HepG2 (cell line): ENCODE measurements around the gene GJB1. TPM values are rescaled to one million over a fixed set of nuclear protein-coding genes. Genes with fewer than 3 reads are reported as not detected.

ENCODE experiments used
- AGO1 ChIP-seq: fragments of 200-400 bp; formaldehyde crosslinking; IDR thresholded peaks from 2 replicates; pipeline ENCODE4 v1.6.1; 2017; ENCODE audit warnings: mild to moderate bottlenecking, low read depth, low read length, moderate library complexity; ENCODE audit not compliant: poor library complexity, severe bottlenecking
- CCAR2 ChIP-seq: fragments of 200-400 bp; formaldehyde crosslinking; optimal IDR thresholded peaks from 2 replicates; pipeline ENCODE3; 2018; ENCODE audit warnings: low read depth, mild to moderate bottlenecking, low read length, moderate library complexity
- HES4 ChIP-seq: sonication (generic); formaldehyde crosslinking; IDR thresholded peaks from 2 replicates; pipeline ENCODE4 v1.9.0; 2021; ENCODE audit warnings: mild to moderate bottlenecking, missing genetic modification reagents, borderline replicate concordance
- HOXD1 ChIP-seq: sonication (generic); formaldehyde crosslinking; IDR thresholded peaks from 2 replicates; pipeline ENCODE4 v1.5.0; 2020; ENCODE audit warnings: missing genetic modification reagents
- KLF15 ChIP-seq: sonication (generic); formaldehyde crosslinking; IDR thresholded peaks from 2 replicates; pipeline ENCODE4 v1.8.1; 2023; ENCODE audit warnings: borderline replicate concordance, mild to moderate bottlenecking, inconsistent platforms, missing genetic modification reagents, mixed read lengths
- MEIS1 ChIP-seq: sonication (generic); formaldehyde crosslinking; IDR thresholded peaks from 2 replicates; pipeline ENCODE4 v1.9.0; 2021; ENCODE audit warnings: mild to moderate bottlenecking, missing genetic modification reagents, moderate library complexity, borderline replicate concordance
- RFX1 ChIP-seq: fragments of 450-650 bp; IDR thresholded peaks from 2 replicates; pipeline ENCODE4 v1.6.1; 2017
- SMAD1 ChIP-seq: sonication (generic); formaldehyde crosslinking; IDR thresholded peaks from 2 replicates; pipeline ENCODE4 v1.4.0; 2020; ENCODE audit warnings: missing genetic modification reagents, low read depth, mild to moderate bottlenecking, borderline replicate concordance
- SYNCRIP ChIP-seq: fragments of 200-400 bp; formaldehyde crosslinking; IDR thresholded peaks from 2 replicates; pipeline ENCODE4 v1.6.1; 2018; ENCODE audit warnings: mild to moderate bottlenecking, low read depth, low read length; ENCODE audit not compliant: insufficient read depth
- ZNF354B ChIP-seq: sonication (generic); formaldehyde crosslinking; IDR thresholded peaks from 2 replicates; pipeline ENCODE4 v1.8.0; 2022; ENCODE audit warnings: mild to moderate bottlenecking, missing genetic modification reagents
- ZNF468 ChIP-seq: sonication (generic); formaldehyde crosslinking; IDR thresholded peaks from 2 replicates; pipeline ENCODE4 v1.8.0; 2022; ENCODE audit warnings: mild to moderate bottlenecking, moderate library complexity, missing genetic modification reagents
- ZNF547 ChIP-seq: sonication (generic); formaldehyde crosslinking; IDR thresholded peaks from 2 replicates; pipeline ENCODE4 v1.5.1; 2020; ENCODE audit warnings: mild to moderate bottlenecking, missing genetic modification reagents
- ZNF557 ChIP-seq: sonication (generic); formaldehyde crosslinking; IDR thresholded peaks from 2 replicates; pipeline ENCODE4 v1.4.0; 2020; ENCODE audit warnings: missing genetic modification reagents
- polyA plus RNA-seq, 8 experiments: library from polyadenylated mRNA; depleted of rRNA in 3 of 8; stranded (reverse) in 7 of 8; unstranded in 1 of 8; fragments of >200 nt; fragmentation: Illumina TruSeq in 4 of 8; extraction: Trizol in 4 of 8; gene quantifications; 2 replicates each; pipeline versions ENCODE4 v1.2.1 to v1.2.3, GENCODE V29; 2011 to 2016; ENCODE audit warnings: low read depth in 4 of 8, missing spikeins in 1 of 8, mixed read lengths in 1 of 8; ENCODE audit not compliant: insufficient read depth in 1 of 8
- total RNA-seq, 5 experiments: library from RNA; depleted of rRNA; stranded (reverse); fragments of >200 nt; fragmentation: Illumina TruSeq; extraction: Trizol; gene quantifications; 2 replicates each; pipeline ENCODE4 v1.2.3, GENCODE V29; 2016; ENCODE audit warnings: low read depth in 1 of 5
- TF ChIP-seq, protein P1 (sequence below): sonication (generic); formaldehyde crosslinking; IDR thresholded peaks from 2 replicates; pipeline ENCODE4 v1.8.0; 2022; ENCODE audit warnings: mild to moderate bottlenecking, missing genetic modification reagents; ENCODE audit not compliant: insufficient replicate concordance
- TF ChIP-seq, protein P2 (sequence below): IDR thresholded peaks from 2 replicates; pipeline ENCODE4 v1.6.1; 2018; ENCODE audit warnings: missing genetic modification reagents, mild to moderate bottlenecking, missing compliant biosample characterization
- TF ChIP-seq, protein P3 (sequence below): sonication (generic); formaldehyde crosslinking; IDR thresholded peaks from 2 replicates; pipeline ENCODE4 v1.4.0; 2020; ENCODE audit warnings: missing genetic modification reagents, borderline replicate concordance
- TF ChIP-seq, protein P4 (sequence below): sonication (generic); formaldehyde crosslinking; IDR thresholded peaks from 2 replicates; pipeline ENCODE4 v1.5.1; 2020; ENCODE audit warnings: mild to moderate bottlenecking, missing genetic modification reagents, moderate library complexity
- TF ChIP-seq, protein P5 (sequence below): sonication (generic); formaldehyde crosslinking; IDR thresholded peaks from 2 replicates; pipeline ENCODE4 v1.4.0; 2020; ENCODE audit warnings: mild to moderate bottlenecking, missing genetic modification reagents

Gene GJB1
- total and polyA plus RNA-seq, 2 of the 13 experiments (the other 11 are each of a cell fraction or from before 2014, with no cell fraction given) = 111 to 161 TPM

DNA sequence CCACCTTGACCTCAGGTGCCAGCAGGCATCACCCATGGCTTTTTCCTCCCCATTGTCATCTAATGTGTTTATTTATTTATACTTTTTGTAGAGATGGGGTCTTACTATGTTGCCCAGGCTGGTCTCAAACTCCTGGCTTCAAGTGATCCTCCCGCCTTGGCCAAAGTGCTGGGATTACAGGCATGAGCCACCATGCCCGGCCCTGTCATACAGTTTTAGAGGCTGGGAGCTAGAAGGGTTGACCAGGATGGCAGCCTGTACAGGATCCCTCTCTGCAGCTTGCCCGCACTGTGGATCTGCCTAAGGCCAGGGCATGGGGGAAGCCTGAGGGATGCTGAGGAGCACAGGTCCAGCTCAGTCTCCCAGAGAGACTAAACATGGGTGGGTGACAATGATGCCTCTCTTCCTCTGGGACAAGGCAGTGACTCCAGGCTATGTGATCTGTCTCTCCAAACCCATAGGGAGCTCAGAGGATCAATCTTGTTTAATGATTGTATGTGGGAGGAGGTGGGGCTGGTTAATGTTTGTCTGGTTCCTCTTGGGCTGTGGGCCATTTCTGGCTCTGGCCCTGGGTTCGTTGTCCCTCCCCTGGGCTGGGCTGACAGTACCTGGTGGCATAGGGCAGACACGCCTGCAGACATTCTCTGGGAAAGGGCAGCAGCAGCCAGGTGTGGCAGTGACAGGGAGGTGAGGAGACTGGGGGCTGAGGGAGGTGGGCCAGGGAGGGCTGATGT lies 8.3 kb upstream of the GJB1 start (continued):
- TF ChIP-seq SMAD1 (CRISPR knock-in tag) = no peak
- no peak for TF ChIP-seq KLF15
- no peak for TF ChIP-seq RFX1
- no peak for TF ChIP-seq ZNF354B (CRISPR knock-in tag)
- TF ChIP-seq, protein P1, sequence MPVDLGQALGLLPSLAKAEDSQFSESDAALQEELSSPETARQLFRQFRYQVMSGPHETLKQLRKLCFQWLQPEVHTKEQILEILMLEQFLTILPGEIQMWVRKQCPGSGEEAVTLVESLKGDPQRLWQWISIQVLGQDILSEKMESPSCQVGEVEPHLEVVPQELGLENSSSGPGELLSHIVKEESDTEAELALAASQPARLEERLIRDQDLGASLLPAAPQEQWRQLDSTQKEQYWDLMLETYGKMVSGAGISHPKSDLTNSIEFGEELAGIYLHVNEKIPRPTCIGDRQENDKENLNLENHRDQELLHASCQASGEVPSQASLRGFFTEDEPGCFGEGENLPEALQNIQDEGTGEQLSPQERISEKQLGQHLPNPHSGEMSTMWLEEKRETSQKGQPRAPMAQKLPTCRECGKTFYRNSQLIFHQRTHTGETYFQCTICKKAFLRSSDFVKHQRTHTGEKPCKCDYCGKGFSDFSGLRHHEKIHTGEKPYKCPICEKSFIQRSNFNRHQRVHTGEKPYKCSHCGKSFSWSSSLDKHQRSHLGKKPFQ (CRISPR knock-in tag) = no peak
- TF ChIP-seq ZNF557 = no peak
- no peak for TF ChIP-seq SYNCRIP
- TF ChIP-seq, protein P2, sequence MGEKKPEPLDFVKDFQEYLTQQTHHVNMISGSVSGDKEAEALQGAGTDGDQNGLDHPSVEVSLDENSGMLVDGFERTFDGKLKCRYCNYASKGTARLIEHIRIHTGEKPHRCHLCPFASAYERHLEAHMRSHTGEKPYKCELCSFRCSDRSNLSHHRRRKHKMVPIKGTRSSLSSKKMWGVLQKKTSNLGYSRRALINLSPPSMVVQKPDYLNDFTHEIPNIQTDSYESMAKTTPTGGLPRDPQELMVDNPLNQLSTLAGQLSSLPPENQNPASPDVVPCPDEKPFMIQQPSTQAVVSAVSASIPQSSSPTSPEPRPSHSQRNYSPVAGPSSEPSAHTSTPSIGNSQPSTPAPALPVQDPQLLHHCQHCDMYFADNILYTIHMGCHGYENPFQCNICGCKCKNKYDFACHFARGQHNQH (CRISPR knock-in tag) = peak; percentile 59; the same call in 1 of the 2 replicates
- TF ChIP-seq, protein P3, sequence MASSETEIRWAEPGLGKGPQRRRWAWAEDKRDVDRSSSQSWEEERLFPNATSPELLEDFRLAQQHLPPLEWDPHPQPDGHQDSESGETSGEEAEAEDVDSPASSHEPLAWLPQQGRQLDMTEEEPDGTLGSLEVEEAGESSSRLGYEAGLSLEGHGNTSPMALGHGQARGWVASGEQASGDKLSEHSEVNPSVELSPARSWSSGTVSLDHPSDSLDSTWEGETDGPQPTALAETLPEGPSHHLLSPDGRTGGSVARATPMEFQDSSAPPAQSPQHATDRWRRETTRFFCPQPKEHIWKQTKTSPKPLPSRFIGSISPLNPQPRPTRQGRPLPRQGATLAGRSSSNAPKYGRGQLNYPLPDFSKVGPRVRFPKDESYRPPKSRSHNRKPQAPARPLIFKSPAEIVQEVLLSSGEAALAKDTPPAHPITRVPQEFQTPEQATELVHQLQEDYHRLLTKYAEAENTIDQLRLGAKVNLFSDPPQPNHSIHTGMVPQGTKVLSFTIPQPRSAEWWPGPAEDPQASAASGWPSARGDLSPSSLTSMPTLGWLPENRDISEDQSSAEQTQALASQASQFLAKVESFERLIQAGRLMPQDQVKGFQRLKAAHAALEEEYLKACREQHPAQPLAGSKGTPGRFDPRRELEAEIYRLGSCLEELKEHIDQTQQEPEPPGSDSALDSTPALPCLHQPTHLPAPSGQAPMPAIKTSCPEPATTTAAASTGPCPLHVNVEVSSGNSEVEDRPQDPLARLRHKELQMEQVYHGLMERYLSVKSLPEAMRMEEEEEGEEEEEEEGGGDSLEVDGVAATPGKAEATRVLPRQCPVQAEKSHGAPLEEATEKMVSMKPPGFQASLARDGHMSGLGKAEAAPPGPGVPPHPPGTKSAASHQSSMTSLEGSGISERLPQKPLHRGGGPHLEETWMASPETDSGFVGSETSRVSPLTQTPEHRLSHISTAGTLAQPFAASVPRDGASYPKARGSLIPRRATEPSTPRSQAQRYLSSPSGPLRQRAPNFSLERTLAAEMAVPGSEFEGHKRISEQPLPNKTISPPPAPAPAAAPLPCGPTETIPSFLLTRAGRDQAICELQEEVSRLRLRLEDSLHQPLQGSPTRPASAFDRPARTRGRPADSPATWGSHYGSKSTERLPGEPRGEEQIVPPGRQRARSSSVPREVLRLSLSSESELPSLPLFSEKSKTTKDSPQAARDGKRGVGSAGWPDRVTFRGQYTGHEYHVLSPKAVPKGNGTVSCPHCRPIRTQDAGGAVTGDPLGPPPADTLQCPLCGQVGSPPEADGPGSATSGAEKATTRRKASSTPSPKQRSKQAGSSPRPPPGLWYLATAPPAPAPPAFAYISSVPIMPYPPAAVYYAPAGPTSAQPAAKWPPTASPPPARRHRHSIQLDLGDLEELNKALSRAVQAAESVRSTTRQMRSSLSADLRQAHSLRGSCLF = no peak
- TF ChIP-seq MEIS1 (CRISPR knock-in tag) = peak; percentile 56
- no peak for TF ChIP-seq ZNF547 (CRISPR knock-in tag)
- TF ChIP-seq AGO1 = no peak
- TF ChIP-seq, protein P4, sequence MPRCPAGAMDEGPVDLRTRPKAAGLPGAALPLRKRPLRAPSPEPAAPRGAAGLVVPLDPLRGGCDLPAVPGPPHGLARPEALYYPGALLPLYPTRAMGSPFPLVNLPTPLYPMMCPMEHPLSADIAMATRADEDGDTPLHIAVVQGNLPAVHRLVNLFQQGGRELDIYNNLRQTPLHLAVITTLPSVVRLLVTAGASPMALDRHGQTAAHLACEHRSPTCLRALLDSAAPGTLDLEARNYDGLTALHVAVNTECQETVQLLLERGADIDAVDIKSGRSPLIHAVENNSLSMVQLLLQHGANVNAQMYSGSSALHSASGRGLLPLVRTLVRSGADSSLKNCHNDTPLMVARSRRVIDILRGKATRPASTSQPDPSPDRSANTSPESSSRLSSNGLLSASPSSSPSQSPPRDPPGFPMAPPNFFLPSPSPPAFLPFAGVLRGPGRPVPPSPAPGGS (CRISPR knock-in tag) = no peak
- TF ChIP-seq HES4 = no peak
- no peak for TF ChIP-seq ZNF468 (CRISPR knock-in tag)
- TF ChIP-seq HOXD1 (CRISPR knock-in tag) = no peak
- TF ChIP-seq CCAR2 = no peak
- TF ChIP-seq, protein P5, sequence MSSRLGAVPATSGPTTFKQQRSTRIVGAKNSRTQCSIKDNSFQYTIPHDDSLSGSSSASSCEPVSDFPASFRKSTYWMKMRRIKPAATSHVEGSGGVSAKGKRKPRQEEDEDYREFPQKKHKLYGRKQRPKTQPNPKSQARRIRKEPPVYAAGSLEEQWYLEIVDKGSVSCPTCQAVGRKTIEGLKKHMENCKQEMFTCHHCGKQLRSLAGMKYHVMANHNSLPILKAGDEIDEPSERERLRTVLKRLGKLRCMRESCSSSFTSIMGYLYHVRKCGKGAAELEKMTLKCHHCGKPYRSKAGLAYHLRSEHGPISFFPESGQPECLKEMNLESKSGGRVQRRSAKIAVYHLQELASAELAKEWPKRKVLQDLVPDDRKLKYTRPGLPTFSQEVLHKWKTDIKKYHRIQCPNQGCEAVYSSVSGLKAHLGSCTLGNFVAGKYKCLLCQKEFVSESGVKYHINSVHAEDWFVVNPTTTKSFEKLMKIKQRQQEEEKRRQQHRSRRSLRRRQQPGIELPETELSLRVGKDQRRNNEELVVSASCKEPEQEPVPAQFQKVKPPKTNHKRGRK = no peak
